HG02763 (cell line): Measurements from ENCODE around the gene MAEA.

Experiments
- ATAC-seq: cut with Tn5 transposase; IDR thresholded peaks from one replicate; pipeline ENCODE4 v1.9.1; 2021; ENCODE audit warnings: mild to moderate bottlenecking, moderate library complexity; ENCODE audit not compliant: unreplicated experiment

Gene MAEA

GRCh38 chr4:1376841-1377605, 87.3 kb downstream of the MAEA start:
- no peak for ATAC-seq

GRCh38 chr4:1377606-1378261, 88.0 kb downstream of the MAEA start:
- no peak for ATAC-seq

GRCh38 chr4:1378559-1379231, 89.0 kb downstream of the MAEA start:
- ATAC-seq = no peak

DNA sequence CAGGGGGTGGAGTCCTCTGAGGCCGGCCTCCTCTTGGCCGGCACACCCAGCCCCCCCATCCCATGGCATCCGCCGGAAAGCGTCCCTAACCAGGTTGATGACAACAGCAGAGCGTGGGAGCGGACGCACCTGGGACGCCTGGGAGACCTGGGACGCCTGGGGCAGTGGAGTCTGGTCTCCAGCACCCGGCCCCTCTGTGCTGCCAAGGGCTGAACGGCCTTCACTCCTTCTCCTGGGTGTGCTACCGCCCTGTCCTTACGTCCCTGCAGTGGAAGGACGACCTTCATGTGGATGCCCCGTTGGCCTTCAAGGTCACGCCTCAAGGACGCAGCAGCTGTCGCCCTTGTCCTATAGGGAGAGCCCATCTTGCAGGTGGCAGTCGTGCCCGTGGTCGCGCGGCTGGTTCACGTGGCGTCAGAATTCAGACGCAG, 89.7 kb downstream of the MAEA start:
- no peak for ATAC-seq

DNA sequence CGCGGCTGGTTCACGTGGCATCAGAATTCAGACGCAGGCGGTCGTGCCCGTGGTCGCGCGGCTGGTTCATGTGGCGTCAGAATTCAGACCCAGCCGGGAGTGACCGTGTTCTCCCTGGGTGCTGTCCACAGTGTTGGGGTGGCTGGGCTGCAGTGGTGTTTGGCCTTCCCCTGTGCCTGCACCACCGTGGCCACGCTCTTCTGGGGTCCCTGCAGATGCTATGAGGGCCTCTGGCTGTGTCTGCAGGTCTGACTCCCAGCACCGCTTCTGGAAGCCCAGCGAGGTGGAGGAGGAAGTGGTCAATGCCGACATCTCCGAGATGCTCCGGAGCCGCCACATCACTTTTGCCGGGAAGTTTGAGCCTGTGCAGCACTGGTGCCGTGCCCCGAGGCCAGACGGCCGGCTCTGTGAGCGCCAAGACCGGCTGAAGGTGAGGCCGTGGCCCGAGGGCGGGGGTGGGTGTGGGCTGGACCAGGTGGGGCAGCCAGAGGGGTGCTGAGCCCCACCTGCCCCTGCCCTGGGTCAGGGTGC, 90.2 kb downstream of the MAEA start:
- ATAC-seq = no peak

DNA sequence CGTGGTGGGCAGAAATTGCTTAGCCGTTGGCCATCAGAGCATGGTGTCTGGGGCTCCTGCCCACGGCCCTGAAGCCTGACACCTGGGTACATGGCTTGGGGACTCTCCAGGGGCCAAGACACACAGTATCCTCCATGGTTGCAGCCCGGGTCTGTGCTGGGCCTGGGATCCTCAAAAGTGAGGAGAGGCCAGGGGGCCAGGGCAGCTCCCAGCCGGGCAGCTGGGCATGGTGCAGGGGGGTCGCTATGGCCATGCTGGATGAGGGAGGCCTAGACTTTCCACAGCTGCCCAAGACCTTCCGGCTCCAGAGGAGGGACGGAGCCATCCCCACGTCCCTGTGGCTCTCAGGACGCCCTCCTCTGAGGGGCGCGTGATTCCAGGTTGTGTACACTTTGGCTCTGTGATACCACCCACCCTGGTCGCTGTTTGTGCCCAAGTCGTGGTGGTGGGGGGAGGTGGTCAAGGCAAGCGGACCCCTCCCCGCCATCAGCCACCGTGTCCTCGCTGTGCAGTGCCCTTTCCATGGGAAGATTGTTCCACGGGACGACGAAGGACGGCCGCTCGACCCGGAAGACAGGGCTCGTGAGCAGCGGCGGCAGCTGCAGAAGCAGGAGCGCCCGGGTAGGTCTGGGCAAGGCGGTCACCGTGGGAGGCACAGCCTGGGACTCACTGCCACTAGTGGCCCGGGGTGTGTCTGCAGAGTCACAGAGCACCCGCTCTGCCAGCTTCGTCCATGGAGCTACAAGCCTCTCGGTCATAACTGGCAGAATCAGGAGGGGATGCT, 90.9 kb downstream of the MAEA start:
- ATAC-seq = no peak

DNA sequence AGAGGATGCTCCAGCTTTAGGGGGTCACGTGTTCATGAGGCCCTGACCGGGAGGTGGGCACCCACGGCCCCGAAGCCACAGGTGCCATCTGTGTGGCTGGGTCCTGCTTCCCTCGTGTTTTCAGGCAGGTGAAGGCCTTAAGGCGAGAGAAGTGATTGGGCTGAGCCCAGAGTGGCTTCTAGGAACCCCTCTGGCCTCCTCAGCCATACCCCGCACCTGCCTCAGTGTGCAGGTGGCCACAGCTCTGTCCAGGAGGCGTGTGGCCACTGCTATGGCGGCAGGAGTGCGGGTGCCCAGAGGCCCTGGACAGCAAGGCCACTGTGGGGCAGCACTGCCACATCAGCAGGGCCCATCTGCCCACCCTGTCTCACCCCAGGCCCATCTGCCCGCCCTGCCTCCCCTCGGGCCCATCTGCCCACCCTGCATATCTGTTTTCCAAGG, 91.5 kb downstream of the MAEA start:
- no peak for ATAC-seq

DNA sequence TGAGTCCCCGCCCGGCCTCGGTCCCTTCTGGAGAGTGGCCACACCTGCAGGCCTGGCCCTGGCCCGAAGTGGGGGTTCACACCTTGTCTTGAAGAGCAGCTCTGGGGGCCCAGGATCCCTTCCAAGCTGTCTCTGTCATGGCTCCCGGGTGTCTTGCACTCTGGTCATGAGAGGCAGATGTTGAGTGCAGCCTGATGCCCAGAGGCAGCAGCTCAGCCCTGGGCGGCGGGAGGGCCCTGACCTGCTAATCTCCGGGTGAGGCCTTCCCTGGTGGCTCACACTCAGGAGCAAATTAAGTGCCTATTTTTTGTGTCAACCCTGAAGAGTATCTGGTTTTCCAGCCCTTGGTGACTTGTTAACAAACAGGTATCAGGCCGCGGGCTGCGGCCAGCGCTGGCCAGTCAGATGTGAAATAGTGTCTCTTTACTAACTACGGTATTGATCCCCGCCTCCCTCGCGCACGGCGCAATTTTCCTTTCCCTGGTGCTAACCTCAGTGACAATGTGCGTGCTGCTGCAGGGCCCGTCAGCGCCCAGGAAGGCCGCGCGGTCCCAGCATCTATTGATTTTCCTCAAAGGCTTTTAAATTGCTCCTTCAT, 92.4 kb downstream of the MAEA start:
- ATAC-seq = no peak

- no peak for ATAC-seq
These were observed 93.4 kb downstream of the MAEA start for GRCh38 chr4:1382776-1383727.

DNA sequence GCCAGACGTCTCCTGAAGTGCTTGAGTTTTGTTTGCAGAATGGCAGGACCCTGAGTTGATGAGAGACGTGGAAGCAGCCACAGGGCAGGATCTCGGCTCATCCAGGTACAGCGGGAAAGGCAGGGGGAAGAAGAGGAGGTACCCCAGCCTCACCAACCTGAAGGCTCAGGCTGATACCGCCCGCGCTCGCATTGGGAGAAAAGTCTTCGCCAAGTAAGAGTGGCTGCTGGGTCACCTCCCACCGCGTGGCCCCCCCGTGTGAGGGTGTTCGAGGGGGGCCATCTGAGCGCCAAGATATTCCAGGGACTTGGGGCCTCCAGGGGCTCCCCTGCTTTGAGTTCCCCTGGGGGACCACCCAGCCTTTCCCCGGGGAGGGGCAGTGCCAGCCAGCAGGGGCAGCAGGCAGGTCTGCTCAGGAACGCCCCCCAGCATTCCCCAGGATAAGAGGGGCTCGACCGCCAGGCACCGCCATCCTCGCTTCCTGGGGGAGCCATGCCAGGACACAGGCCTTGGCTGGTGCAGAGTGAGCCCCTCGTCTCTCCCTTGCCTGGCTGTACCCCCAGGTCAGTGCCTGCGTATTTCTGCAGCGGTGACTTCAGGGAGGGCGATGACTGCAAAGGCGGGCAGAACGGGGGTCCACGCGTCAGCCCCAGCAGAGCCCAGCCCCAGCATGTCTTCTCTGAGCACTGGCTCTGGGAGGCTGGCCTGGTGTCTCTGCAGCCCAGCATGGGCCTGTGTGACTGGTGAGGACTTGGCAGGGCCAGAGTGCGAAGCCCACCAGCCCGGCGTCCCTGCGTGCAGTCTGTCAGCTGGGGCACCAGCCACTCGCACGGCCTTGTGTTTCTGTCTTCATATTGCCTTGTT, 94.3 kb downstream of the MAEA start:
- ATAC-seq = no peak

DNA sequence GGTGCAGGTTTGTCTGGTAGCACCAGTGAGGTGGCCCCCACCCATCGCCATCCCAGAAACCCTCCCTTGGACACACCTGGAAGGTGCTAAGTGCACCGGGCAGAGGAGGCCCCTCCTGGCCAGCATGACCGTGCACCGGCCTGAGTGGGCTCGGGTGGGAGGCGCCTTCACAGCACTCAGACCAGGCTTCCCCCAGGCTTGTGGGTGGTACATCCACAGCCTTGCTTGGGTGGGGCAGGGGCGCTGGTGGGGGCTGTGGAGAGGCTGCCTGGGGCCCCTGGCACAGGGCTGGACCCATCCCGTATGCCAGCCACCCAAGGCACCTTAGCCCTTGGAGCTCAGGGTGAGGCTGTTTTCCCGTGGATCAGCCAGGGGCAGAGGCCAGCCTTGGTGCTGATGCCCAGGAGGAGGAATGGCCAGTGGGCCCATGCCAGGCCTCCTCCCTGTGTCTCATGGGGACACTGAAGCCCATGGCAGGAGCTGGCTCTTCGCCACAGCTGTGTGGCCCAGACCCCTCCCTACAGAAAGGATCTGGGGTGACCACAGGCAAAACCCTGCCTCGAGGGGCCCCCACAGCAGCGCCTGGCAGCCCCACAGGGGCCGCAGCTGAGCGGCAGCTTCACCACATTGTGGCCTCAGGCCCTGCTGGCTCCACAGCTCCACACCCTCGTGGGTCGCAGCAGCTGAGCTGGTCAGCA, 95.1 kb downstream of the MAEA start:
- ATAC-seq = no peak

GRCh38 chr4:1385373-1386340, 96.0 kb downstream of the MAEA start:
- ATAC-seq = no peak
